Stimulated activated CD4-positive, alpha-beta T cell treated with anti-CD3 and anti-CD28 coated beads, Interleukin-1b, Interleukin-23, amount 100 ng/mL, for 1 hour (primary cell): Measurements from ENCODE around the gene TFF1.

ENCODE experiments used
- DNase-seq, 2 donors: peaks; one replicate each; pipeline ENCODE4 v3.0.0-alpha.2; 2020; ENCODE audit warnings: low read depth in 2 of 2

Gene TFF1

GRCh38 chr21:42343963-42344510 is 22.3 kb downstream of the TFF1 start:
- no peak for DNase-seq

GRCh38 chr21:42343556-42343955 is 22.8 kb downstream of the TFF1 start:
- DNase-seq: no peak

DNA sequence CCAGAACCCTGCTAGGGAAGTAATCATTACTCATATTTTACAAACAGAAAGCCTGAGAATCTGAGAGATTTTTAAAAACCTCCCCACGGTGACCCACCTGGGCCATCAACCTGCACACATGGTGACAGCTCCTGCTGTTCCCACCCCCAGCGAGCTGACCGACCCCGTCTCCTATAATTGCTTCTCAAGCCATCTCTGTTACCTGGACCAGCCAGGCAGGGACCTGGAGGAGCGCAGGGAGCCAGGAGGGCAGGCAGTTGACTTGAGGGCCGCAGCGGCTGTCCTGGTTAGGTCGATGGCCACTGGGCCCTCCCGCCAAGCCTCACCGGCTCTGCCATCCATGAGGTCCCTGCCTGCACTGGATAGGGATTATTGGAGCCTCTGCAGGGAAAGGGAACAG is 23.2 kb downstream of the TFF1 start:
- DNase-seq: no peak

GRCh38 chr21:42341776-42342542 is 24.4 kb downstream of the TFF1 start:
- no peak for DNase-seq

GRCh38 chr21:42340187-42341050 is 25.9 kb downstream of the TFF1 start:
- no peak for DNase-seq

GRCh38 chr21:42338729-42339715 is 27.3 kb downstream of the TFF1 start:
- no peak for DNase-seq

GRCh38 chr21:42337830-42338728 is 28.3 kb downstream of the TFF1 start:
- DNase-seq: peak; percentile 63 to 73

DNA sequence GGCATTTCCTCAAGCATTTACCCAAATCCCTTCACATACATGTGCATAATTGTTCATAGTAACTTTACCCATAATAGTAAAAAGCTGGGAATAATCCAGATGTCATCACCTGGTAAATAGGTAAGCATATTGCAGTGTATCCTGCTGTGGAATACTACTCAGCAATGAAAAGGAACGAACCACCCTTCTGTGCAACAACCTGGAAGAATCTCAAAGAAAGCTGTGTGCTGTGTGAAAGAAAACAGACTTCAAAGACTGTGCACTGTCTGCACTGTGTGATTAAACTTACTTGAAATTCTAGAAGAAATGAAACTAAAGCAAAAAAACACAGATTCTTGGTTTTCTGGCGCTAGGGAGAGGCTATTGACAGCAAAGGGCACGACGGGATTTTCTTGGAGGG is 29.1 kb downstream of the TFF1 start:
- DNase-seq: no peak

- DNase-seq: no peak
Observed at GRCh38 chr21:42336054-42336453, 30.3 kb downstream of the TFF1 start.

DNA sequence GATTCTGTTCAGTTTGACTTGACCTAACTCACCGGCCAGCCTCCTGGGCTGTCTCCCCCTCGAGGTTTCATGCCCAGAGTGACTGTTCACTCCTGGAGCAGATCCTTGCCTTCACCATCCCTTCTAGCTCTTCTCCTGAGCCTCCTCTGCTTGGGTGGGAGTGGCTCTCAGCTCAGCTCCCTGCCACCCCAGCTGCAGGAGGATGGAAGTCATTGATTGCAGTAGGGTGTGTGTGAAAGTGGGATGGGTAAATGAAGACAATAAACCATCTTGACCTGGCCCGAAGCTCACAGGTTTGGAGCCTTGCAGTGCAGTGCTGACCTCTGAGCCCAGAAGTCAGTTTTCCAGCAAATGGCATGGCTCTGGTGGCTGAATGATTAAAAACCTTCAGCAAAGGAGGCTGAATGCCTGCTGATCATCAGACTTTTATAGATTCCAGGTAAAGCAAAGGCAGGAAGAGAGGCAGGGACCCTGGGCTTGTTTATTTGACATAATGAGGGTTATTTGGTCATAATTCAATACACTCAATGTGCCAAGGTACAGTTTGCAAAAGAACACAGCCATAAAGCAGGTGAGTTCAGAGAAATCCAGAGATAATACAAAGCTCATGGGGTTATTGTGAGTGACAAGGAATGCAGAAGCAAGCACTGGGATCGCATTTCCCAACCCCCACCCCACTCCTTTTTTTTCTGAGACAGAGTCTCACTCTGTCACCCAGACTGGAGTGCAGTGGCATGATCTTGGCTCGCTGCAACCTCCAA is 33.6 kb downstream of the TFF1 start:
- no peak for DNase-seq

DNA sequence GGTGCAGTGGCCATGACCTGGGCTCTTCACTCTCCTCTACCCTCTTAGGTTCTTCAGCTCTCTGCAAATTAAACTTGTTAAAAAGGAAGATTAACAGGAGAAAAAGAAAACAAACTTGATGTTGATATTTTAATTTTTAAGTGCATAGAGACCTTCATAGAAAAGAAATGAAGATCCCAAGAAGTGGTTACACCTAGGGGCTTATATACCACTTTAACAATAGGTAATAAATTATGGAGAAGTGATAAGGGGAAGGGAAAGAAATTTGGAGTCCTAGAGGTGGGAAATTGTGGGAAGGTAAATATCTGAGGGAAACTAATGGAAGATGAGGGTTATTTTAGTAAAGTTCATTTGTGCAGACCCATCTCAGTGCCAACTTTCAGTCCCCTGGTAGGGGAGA is 34.7 kb downstream of the TFF1 start:
- DNase-seq: no peak

DNA sequence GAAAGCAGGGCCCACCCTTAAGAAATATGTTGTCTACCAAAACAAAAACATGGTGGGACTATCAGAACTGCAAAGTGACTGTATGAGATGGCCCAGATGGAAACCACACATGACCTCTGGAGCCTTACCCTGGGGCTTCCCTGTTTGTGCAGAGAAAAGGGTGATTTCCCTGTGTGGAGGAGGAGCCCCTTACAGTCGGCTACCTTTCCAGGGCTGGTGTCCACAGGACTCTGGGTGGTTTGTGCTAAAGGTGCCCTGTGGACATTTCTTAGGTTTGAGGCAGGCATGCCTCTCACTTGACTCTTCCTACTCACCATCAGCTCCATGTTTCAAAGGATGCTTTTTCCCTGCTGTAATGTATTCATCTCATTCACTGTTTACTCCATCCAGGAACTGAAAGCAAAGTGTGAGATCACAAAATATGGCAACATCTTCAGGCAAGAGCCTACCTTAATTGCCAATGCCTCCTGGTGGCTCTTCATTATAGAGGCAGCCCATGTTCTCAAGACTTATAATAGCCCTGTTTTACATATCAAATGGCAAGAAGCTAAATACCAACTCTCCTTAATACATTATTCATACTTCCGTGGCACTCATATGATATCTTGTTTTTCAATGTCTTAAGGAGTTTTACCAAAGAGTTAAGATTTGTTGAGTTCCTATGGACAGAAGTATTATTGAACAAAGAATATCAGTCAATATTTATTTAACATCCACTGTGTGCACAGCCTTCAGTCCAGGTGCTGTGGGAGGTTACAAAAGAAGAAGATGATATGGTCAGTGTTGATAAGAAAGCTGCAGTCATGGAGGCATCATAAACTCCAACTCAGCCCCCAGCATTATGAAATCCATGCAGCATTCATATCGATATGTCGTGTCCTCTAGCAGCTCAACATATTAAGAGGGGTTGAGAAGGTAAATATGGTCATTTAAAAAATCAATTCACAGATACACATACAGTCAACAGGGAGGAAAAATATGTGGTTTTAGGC is 35.7 kb downstream of the TFF1 start:
- no peak for DNase-seq

GRCh38 chr21:42324896-42325295 is 41.4 kb downstream of the TFF1 start:
- no peak for DNase-seq

DNA sequence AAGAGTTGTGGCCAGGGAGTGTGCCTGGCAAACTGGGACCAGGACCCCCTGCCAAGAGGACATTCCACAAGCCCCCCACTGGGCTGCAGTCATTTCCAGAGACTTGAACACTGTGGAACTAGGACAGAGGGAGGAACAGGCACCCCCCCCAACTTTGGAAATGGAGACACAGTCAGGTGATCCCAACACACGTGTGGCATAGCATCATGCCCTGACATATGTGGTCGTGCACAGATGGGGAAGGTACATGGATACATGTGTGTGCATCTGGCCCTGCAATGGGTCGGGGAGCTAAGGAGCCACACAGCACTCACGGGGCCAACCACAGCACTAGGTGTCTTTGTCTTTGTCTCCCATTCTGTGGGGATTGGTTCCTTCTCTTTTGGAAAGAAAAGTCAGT is 44.5 kb downstream of the TFF1 start:
- DNase-seq: no peak

- no peak for DNase-seq
Observed at GRCh38 chr21:42321231-42321630, 45.1 kb downstream of the TFF1 start.

DNA sequence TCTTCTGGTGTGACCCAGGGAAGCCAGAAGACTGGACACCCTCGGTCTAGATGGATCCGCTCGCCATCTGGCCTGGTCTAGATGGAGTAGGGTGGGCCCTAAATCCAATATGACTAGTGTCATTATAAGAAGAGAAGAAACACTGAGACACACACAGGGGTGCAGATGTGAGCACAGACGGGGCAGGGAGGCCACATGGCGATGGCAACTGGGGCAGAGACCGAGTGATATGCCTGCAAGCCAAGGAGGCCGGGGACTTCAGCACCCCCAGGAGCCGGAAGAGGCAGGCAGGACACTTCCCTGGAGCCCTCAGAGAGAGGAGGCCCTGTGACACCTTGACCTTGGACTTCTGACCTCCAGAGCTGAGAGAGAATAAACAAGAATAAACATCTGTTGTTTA is 45.5 kb downstream of the TFF1 start:
- DNase-seq: no peak

DNA sequence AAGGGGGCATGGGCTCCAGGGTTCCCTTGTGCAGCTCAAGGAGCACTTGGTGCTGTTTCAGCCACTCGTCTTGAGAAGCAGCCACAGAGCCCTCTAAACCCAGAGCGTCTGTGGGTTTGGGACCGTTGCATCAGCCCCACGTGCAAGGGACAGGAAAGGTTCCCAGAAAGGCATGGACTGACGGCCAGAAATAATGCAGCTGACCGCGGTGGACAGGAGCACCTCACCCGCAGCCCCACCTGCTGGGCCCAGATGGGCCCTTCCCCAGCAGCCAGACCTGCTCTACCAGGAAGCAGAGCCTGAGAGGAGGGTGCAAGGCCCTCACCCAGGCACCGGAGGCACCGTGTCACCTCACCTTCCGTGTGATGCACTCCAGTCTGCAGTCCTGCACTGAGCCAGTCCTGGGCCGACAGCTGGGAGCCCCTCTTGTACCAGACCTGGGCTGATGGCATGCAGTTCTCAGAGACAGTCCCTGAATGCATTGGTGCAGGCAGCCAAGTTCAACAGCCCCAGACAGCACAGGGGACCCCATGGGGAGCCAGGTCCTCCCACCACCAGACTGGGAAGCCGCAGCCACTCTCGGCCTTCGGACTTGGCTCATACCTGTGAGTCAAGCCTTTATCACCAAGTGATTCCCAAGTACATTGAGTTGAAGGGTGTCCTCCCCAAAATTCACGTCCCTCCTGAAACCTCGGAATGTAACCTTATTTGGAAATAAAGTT is 46.3 kb downstream of the TFF1 start:
- DNase-seq: no peak

- no peak for DNase-seq
Observed at GRCh38 chr21:42319376-42319775, 47.0 kb downstream of the TFF1 start.
